Brain microvascular endothelial cell (primary cell): ENCODE measurements around the gene UBE2J1.
A peak's percentile ranks its signal among the peaks of the same experiment; 100 is the strongest.

Experiments
- DNase-seq: peaks from one replicate; pipeline ENCODE4 v3.0.0-alpha.2; 2020
- H3K27ac ChIP-seq: fragments of 250-450 bp; sonication (Bioruptor Pico); 2 replicates; pipeline ENCODE4 v1.5.1; 2020; ENCODE audit warnings: mild to moderate bottlenecking, moderate library complexity
- H3K27me3 ChIP-seq: fragments of 250-450 bp; sonication (Bioruptor Pico); replicated peaks from 2 replicates; pipeline ENCODE4 v1.5.1; 2020; ENCODE audit warnings: mild to moderate bottlenecking
- H3K36me3 ChIP-seq: fragments of 250-450 bp; sonication (Bioruptor Pico); replicated peaks from 2 replicates; pipeline ENCODE4 v1.5.1; 2020; ENCODE audit warnings: mild to moderate bottlenecking
- H3K4me3 ChIP-seq: 2 replicates; pipeline ENCODE4 v1.5.1; 2011; ENCODE audit warnings: low read depth, mild to moderate bottlenecking, control low read depth, low read length, moderate library complexity
- CTCF ChIP-seq: IDR thresholded peaks from 2 replicates; pipeline ENCODE4 v1.5.1; 2011; ENCODE audit warnings: low read depth, mild to moderate bottlenecking, moderate library complexity, low read length, control low read depth, inconsistent platforms; ENCODE audit errors: missing control alignments
- in situ Hi-C: cut with HindIII; loops from 2 replicates; pipeline ENCODE4 v1.10.0; 2017; ENCODE audit warnings: low sequenced_read_pairs, low pct_ligation_motif_present

UBE2J1 gene

GRCh38 chr6:89281779-89282246 is 70.7 kb downstream of the UBE2J1 start:
- no peak overlapping the region for H3K4me3 ChIP-seq
- no peaks in the 10 kb centered on the region for H3K36me3 ChIP-seq
- peak; percentile 29 for DNase-seq
- in situ Hi-C loops: no loop called here
- peak; percentile 66 for TF ChIP-seq CTCF
- no peak overlapping the region for H3K27ac ChIP-seq
- H3K27me3 ChIP-seq: peaks cover 3% of the 10 kb centered on the region

- TF ChIP-seq CTCF: no peak
- Histone ChIP-seq H3K27ac (no peak overlapping the region), H3K4me3 (no peak overlapping the region), H3K27me3 (peaks cover 3% of the 10 kb centered on the region), H3K36me3 (no peaks in the 10 kb centered on the region)
- DNase-seq: no peak
- in situ Hi-C loops: no loop called here
These were observed 73.6 kb downstream of the UBE2J1 start for GRCh38 chr6:89278956-89279355.
